Stimulated activated CD4-positive, alpha-beta T cell treated with anti-CD3 and anti-CD28 coated beads, Interleukin-4, amount 100 ng/mL, for 1 hour (primary cell): Measurements from ENCODE around the gene ATPAF1.
"Not testable (repeated sequence)": the region's sequence is repeated elsewhere in the genome, so short reads cannot be mapped to it uniquely, and the experiment has no call there.

Experiments
- DNase-seq: peaks from one replicate; pipeline ENCODE4 v3.0.0-alpha.2; 2020

The ATPAF1 gene

GRCh38 chr1:46679789-46680573, 11.8 kb upstream of the ATPAF1 start:
- no peak for DNase-seq

- no peak for DNase-seq
These were observed 9.2 kb upstream of the ATPAF1 start for GRCh38 chr1:46677339-46677738.

- no peak for DNase-seq
These were observed 8.4 kb upstream of the ATPAF1 start for GRCh38 chr1:46676531-46676930.

DNA sequence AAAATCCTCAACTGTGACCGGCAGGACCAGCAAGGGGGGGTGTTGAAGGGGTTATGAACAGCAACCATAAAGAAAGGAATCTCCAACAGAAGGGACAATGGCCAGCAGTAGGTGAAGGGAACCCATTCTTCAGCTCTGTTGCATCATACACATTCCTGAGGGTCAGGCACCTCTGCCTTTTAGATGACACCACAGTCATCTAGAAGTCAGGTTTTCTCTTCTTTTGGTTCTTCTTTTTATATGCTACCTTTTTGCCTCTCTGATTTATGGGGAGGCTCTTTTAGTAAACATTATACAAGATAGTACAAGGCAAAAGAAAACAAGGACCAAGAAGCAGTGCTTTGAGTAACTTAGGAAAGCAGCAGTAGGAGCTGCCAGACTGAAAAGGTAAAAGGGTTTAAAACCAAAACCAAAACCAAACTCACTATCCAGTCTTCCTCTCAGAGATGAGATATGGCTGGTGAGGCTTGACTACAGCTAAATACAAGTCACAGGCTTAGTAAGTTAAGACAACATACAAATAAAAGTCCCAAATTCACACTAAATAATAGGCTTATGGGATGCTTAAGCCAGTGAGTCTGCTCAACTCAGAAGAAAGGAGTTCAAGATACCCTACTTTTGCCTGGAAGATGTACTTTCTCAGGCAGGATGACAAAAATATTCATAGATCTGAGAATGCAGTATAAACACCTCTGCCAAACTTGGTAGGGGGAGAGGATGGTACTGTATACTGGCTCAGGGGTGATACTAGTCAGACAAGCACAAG, 7.6 kb upstream of the ATPAF1 start:
- DNase-seq = no peak

- DNase-seq = no peak
These were observed 5.6 kb upstream of the ATPAF1 start for GRCh38 chr1:46673749-46674182.

DNA sequence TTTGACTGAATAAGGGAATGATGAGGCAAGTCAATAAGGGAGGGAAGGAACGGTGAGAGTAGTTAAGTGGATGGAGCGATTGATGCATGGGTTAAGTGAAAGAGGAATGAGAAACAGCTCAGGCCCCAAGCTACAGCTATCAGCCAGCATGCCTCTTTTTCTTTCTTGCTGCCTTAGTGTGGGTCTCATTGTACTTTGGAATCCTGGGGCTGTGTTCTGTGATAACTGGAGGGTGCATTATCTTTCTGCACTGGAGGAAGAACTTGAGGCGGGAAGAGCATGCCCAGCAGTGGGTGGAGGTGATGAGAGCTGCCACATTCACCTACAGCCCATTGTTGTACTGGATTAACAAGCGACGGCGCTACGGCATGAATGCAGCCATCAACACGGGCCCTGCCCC, 4.5 kb upstream of the ATPAF1 start:
- DNase-seq = no peak

DNA sequence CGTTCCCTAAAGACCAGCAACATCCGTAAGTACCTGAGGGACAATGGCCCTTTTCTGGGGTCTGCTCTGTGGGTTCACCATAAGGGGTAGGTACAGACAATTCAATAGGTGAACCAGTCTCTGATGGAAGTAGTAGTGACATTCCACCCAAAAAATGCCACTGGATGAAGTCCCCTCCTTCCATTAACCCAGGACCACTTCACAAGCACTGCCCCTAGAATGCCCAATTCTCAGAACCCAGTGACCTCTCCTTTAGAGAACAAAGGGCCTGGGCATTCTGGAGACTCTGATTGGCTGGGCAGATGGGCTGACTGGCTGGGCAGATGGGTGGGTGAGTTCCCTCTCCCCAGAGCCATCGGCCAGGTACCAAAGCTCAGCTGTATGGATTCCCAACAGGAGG, 3.4 kb upstream of the ATPAF1 start, which contains the start of gene TEX38:
Gene TEX38, plus strand, starts transcription at position 301 of the 400 bp plus-strand sequence. Its CDS starts 81 bp downstream, at position 382.
- DNase-seq = no peak

DNA sequence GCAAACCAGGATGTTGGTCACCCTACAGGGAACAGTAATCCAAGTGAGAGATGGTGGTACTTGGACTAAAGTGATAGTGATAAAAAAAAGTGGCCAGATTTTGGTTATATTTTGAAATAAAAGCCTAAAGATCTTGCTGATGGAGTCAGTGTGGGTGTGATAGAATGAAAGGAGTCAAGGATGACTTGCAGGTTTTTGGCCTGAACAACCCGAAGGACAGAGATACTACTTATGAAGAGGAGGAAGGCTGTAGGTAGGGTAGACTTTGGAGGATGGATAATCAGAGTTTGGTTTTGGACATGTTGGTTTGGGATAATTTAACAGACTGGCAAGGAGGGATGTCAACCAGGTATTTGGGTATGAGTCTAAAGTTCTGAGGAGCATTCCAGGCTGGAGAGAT, 2.0 kb upstream of the ATPAF1 start:
- no peak for DNase-seq

GRCh38 chr1:46665983-46666382, 2.2 kb downstream of the ATPAF1 start:
- DNase-seq = no peak

GRCh38 chr1:46662919-46663318, 5.2 kb downstream of the ATPAF1 start:
- not testable (repeated sequence) for DNase-seq

- not testable (repeated sequence) for DNase-seq
These were observed 8.0 kb downstream of the ATPAF1 start for GRCh38 chr1:46660116-46660515.

- no peak for DNase-seq
These were observed 8.8 kb downstream of the ATPAF1 start for GRCh38 chr1:46659307-46659870.

- DNase-seq = no peak
These were observed 10.4 kb downstream of the ATPAF1 start for GRCh38 chr1:46657775-46658174.

GRCh38 chr1:46656643-46657042, 11.5 kb downstream of the ATPAF1 start:
- no peak for DNase-seq

GRCh38 chr1:46655848-46656247, 12.3 kb downstream of the ATPAF1 start:
- no peak for DNase-seq

DNA sequence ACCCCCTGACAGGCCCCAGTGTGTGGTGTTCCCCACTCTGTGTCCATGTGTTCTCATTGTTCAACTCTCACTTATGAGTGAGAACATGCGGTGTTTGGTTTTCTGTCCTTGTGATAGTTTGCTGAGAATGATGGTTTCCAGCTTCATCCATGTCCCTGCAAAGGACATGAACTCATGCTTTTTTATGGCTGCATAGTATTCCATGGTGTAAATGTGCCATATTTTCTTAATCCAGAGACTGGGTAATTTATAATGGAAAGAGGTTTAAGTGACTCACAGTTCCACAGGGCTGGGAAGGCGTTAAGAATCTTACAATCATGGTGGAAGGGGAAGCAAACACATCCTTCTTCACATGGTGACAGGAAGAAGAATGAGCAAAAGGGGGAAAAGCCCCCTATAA, 13.5 kb downstream of the ATPAF1 start:
- DNase-seq = not testable (repeated sequence)

DNA sequence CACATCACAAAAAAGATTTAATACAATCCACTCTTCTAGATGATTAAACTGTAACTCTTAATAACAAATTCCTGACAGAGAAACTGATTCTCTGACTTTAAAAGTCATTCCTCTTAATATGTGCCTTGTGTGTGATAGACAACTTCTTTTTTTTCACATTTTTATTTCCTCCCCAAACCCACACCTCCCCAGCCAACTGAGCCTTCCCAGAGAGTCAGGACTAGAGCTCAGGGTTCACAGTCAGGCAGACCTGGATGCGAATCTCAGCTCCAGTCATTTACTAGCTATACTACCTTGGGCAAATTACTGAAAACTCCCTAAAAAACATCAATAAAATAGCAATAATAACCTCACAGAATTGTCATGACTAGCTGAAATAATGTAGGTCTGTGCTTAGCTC, 14.2 kb downstream of the ATPAF1 start:
- DNase-seq = no peak

DNA sequence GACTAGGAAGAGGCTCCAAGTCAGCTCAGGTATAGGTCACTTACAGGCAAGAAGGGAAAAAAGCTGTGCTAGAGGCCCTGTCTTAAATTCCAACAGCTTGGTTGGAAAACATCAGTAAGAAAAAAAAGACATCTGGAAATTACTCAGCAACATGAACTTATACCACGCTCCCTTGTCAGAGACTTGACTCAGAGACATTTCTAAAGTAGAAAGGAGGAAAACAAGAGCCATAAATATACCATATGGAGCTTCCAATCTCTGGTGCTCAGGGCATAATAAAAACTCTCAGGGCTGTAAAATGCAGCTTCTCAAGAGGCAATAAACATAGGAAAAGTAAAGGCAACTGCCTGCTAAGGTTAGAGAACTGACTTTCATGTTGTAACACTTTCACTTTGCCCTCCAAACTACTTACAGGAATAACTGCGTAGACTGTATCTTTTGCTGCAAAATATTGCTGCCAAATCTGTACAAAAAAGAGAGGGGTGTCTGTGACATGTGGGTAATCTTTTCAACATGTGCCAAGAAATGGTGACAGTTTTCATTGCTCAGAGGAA, 14.7 kb downstream of the ATPAF1 start:
- no peak for DNase-seq

DNA sequence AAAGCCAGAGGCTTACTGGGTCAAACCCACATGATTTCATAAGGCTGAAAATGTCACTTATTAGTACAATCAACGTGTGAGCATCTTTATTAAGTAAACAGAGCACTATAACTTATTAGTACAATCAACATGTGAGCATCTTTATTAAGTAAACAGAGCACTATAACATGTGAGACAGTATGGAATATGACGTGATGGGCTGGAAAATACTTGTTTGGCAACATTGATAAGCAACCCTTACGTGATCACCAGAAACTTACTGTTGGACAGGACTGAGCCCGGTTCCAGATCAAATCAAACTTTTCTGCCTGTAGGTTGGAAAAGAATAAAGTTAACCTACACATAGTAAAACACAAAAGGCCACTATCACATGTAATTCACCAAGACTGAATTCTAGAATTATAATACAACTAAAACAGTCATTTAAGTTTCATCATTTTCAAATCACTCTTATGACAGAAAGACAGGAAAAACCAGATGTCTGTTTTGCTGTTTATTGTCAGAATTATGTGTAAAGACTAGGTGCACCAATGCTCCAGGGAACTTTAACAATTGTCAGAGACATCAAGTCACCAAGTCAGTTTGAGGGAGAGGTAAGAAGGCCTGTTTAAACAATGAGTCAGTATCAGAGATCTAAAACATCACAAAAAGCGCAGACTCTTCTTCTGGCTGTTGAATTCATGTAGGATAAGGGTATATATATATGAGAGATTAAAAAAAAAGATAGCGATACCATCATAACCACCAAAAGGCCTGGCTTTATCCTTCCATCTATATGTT, 15.7 kb downstream of the ATPAF1 start:
- no peak for DNase-seq

GRCh38 chr1:46651152-46651551, 17.0 kb downstream of the ATPAF1 start:
- DNase-seq = not testable (repeated sequence)

GRCh38 chr1:46650491-46650890, 17.7 kb downstream of the ATPAF1 start:
- DNase-seq = no peak

GRCh38 chr1:46649764-46650163, 18.4 kb downstream of the ATPAF1 start:
- DNase-seq = no peak

DNA sequence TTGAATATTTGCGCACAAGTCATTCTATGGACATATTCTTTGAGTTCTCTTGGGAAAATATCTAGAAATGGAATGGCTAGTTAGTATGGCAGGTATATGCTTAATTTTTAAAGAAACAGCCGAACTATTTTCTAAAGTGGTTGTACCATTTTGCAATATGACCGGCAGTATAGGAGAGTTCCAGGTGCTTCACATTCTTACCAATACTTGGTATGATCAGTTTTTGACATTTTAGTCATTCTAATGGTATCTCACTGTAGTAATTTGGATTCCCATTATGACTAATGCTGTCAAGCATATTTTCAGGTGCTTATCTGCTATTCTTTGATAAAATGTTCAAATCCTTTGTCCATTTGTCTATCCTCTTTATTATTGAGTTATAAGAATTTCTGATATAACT, 20.6 kb downstream of the ATPAF1 start:
- DNase-seq = no peak
